ENCODE data around the gene KRT71.

Gene KRT71

DNA sequence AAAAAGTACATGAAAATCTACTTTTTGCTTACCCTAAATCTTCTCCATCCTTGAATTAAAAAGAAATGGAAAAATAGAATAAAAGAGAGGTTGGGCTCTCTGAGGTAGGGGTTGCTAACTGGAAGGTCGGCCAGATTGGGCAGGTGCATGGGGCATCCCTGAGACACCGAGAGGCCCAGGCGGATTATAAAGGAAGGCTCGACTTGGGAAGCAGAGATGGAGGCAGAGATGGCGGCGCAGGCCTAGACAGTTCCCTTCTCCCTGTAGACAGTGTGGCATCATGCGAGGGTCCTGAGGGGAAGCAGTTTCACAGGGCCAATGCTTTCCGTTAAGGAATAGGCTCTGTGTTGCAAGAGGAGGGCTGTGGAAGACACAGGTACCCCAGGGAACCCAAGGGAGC, 24.4 kb upstream of the KRT71 start:
- H3K27me3 ChIP-seq, result peaks cover 0 to 13% of the 10 kb centered on the region in 2 donors
- H3K27ac ChIP-seq, result no peak overlapping the region
- TF ChIP-seq, protein P1, sequence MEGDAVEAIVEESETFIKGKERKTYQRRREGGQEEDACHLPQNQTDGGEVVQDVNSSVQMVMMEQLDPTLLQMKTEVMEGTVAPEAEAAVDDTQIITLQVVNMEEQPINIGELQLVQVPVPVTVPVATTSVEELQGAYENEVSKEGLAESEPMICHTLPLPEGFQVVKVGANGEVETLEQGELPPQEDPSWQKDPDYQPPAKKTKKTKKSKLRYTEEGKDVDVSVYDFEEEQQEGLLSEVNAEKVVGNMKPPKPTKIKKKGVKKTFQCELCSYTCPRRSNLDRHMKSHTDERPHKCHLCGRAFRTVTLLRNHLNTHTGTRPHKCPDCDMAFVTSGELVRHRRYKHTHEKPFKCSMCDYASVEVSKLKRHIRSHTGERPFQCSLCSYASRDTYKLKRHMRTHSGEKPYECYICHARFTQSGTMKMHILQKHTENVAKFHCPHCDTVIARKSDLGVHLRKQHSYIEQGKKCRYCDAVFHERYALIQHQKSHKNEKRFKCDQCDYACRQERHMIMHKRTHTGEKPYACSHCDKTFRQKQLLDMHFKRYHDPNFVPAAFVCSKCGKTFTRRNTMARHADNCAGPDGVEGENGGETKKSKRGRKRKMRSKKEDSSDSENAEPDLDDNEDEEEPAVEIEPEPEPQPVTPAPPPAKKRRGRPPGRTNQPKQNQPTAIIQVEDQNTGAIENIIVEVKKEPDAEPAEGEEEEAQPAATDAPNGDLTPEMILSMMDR (IDR thresholded peaks at IDR 0.05), result no peak
- H3K9me3 ChIP-seq, result no peaks in the 10 kb centered on the region
- intact Hi-C loops (cut with DNase I; ENCODE audit: low total_unique reads), result loop anchor here (10.0 kb wide), 1 partner anchor 397 kb away; no protein-coding TSS in a partner anchor
- no peak overlapping the region for H3K4me3 ChIP-seq
- no peaks in the 10 kb centered on the region for H3K36me3 ChIP-seq
- no peaks in the 10 kb centered on the region for H3K4me1 ChIP-seq
- peak in 1 of 2 donors; percentile 19 for DNase-seq

DNA sequence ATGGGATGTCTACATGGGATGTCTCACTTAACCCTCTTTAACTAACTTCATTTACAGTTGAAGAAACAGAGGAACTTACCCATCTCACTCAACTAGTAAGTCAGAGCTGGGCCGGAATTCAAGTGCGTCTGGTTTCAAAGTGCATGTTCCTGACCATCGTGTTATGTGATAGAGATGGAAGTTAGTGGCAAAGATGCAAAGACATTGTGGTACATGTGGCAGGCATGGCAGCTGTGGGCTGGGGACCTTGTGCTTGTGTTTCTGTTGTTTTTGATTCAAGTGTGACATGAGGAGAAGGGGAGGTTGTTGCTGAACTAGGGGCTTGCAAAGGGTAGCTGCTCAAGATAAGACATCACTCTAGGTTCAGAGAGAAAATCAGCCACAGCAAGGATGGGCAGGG, 23.0 kb upstream of the KRT71 start:
- H3K27me3 ChIP-seq, result peaks cover 0 to 10% of the 10 kb centered on the region in 2 donors
- TF ChIP-seq, protein P1 (IDR thresholded peaks at IDR 0.05), result no peak
- H3K4me3 ChIP-seq, result no peak overlapping the region
- peak in 1 of 2 donors; percentile 24 for DNase-seq
- no peaks in the 10 kb centered on the region for H3K4me1 ChIP-seq
- no peak overlapping the region for H3K27ac ChIP-seq
- intact Hi-C loops (cut with DNase I; ENCODE audit: low total_unique reads), result loop anchor here (10.0 kb wide), 1 partner anchor 399 kb away; no protein-coding TSS in a partner anchor
- no peaks in the 10 kb centered on the region for H3K9me3 ChIP-seq
- no peaks in the 10 kb centered on the region for H3K36me3 ChIP-seq

DNA sequence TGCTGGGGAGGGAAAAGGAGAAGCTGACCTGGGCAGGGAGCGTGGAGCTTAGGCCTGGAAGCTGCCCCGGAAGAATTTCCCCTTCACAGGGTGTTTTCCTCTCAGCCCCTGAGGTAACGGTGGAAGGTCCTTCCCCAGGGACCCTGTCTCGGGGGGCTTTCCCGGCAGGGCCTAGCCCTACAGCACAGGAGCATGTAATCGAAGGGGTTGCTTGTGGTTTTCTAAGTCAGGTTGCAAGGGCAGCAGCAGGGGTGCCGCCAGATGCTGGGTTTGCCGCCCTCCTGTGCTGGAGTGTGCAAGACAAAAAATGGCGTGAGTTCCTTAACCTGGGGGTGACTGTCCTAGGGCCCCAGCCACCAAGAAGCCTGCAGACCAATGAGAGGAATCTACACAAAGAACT, 22.3 kb upstream of the KRT71 start:
- H3K4me1 ChIP-seq, result no peaks in the 10 kb centered on the region
- intact Hi-C loops (cut with DNase I; ENCODE audit: low total_unique reads), result loop anchor here (10.0 kb wide), 1 partner anchor 400 kb away; no protein-coding TSS in a partner anchor
- TF ChIP-seq, protein P1 (IDR thresholded peaks at IDR 0.05), result no peak
- H3K4me3 ChIP-seq, result no peak overlapping the region
- peak in 1 of 2 donors; percentile 20 for DNase-seq
- H3K9me3 ChIP-seq, result no peaks in the 10 kb centered on the region
- no peak overlapping the region for H3K27ac ChIP-seq
- no peaks in the 10 kb centered on the region for H3K36me3 ChIP-seq
- peaks cover 0 to 14% of the 10 kb centered on the region in 2 donors for H3K27me3 ChIP-seq

DNA sequence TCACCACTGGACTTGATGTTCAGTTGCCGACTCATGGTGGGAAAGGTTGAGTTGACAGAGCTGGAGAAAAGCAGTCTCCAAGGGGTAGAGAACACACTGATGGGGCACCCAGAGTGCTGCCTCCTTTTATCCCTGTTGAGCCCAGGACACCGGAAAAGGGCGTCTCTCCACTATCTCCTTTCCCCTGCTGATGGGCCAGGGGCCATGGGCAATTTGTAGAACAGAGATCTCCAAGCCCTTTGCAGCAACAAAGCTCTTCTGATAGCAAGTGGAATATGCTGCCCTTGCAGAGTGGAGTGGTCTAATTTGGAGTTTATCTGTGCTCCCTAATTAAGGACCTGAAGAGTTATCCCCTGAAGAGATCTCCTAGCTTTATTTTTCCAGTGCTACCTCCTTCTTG, 20.8 kb upstream of the KRT71 start, which contains the start of gene KRT74:
Gene KRT74, minus strand, starts transcription at position 101 of the 400 bp plus-strand sequence. Its CDS starts 66 bp downstream, at position 35.
- TF ChIP-seq, protein P1 (IDR thresholded peaks at IDR 0.05), result no peak
- Histone ChIP-seq H3K36me3 (no peaks in the 10 kb centered on the region), H3K4me1 (no peaks in the 10 kb centered on the region), H3K27ac (no peak within 1 kb of the TSS), H3K27me3 (peaks cover 0 to 23% of the 10 kb centered on the region in 2 donors), H3K4me3 (no peak within 1 kb of the TSS), H3K9me3 (no peaks in the 10 kb centered on the region)
- intact Hi-C loops (cut with DNase I; ENCODE audit: low total_unique reads), result loop anchor here (10.0 kb wide), 1 partner anchor 401 kb away; no protein-coding TSS in a partner anchor
- DNase-seq, result no peak

DNA sequence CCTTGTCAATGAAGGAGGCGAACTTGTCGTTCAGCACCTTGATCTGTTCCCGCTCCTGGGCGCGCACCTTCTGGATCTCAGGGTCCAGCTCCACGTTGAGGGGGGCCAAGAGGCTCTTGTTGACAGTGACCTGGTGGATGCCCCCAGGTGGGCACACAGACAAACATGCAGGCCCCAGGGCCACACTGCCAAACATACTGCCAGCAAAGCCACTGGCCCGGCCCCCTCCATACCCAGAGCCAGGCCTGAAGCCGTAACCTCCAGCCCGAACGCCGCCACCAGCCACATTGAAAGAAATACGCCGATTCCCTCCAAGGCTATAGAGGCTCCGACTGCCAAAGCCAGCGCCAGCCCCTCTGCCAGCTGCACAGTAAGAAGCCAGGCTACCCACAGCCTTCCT, 20.4 kb upstream of the KRT71 start:
- H3K36me3 ChIP-seq, result no peaks in the 10 kb centered on the region
- no peak overlapping the region for H3K27ac ChIP-seq
- H3K9me3 ChIP-seq, result no peaks in the 10 kb centered on the region
- peaks cover 0 to 23% of the 10 kb centered on the region in 2 donors for H3K27me3 ChIP-seq
- peak in 1 of 2 donors; percentile 57 for DNase-seq
- intact Hi-C loops (cut with DNase I; ENCODE audit: low total_unique reads), result loop anchor here (10.0 kb wide), 1 partner anchor 401 kb away; no protein-coding TSS in a partner anchor
- TF ChIP-seq, protein P1 (IDR thresholded peaks at IDR 0.05), result no peak
- no peaks in the 10 kb centered on the region for H3K4me1 ChIP-seq
- no peak overlapping the region for H3K4me3 ChIP-seq

All from tibial artery (tissue), 4 donors.